A549 (cell line): Measurements from ENCODE around the gene DSCAML1. TPM values are rescaled to one million over a fixed set of nuclear protein-coding genes. Genes with fewer than 3 reads are reported as not detected.

ENCODE experiments used
- ATAC-seq, 2 experiments: fragments of 200-7000 bp in 1 of 2; fragments of >200 bp in 1 of 2; cut with Nextera tagmentation in 1 of 2; cut with Tn5 transposase in 1 of 2; 3 replicates each; pipeline versions ENCODE4 v1.8.0 to v1.9.1; 2018 to 2020; ENCODE audit warnings: mild to moderate bottlenecking in 1 of 2, moderate library complexity in 1 of 2
- CTCF ChIA-PET: fragments of 300-600 bp; sonication (Branson Sonifier 250); formaldehyde crosslinking; extraction: SDS; loops from one replicate; lab custom pipeline; 2021; ENCODE audit warnings: antibody characterized with exemption, inconsistent platforms; lab: Yijun Ruan, JAX
- POLR2A ChIA-PET: fragments of 350-600 bp; formaldehyde crosslinking; extraction: SDS; loops from one replicate; lab custom pipeline; 2021; ENCODE audit warnings: antibody characterized with exemption, inconsistent platforms; lab: Yijun Ruan, JAX
- DNase-seq, 2 experiments: peaks; one replicate each; pipeline versions ENCODE4 v3.0.0 to v3.0.0-alpha.2; 2011 to 2016; ENCODE audit warnings: low read depth in 1 of 2, low spot score in 1 of 2
- FAIRE-seq: peaks from 2 replicates; lab custom pipeline; 2011; peaks lifted over from hg19 to GRCh38; lab: Jason Lieb, UNC
- H3K27ac ChIP-seq, 2 experiments: fragments of >200 bp; sonication (Bioruptor Twin); formaldehyde crosslinking; 3 replicates each; pipeline ENCODE4 v1.5.1; 2016 to 2017
- H3K4me1 ChIP-seq: fragments of >200 bp; sonication (Bioruptor Twin); formaldehyde crosslinking; 3 replicates; pipeline ENCODE4 v1.6.1; 2016
- H3K4me2 ChIP-seq: fragments of >200 bp; sonication (Bioruptor Twin); formaldehyde crosslinking; 3 replicates; pipeline ENCODE4 v1.6.1; 2016
- H3K4me3 ChIP-seq: fragments of >200 bp; sonication (Bioruptor Twin); formaldehyde crosslinking; 3 replicates; pipeline ENCODE4 v1.5.1; 2016
- H3K9me3 ChIP-seq: fragments of >200 bp; sonication (Bioruptor Twin); formaldehyde crosslinking; 3 replicates; pipeline ENCODE4 v1.6.1; 2016
- ATOH8 ChIP-seq: fragments of 250-450 bp; sonication (Bioruptor Pico); IDR thresholded peaks from 2 replicates; pipeline ENCODE4 v1.5.0; 2020; ENCODE audit warnings: low read depth, mild to moderate bottlenecking, moderate library complexity
- BHLHE40 ChIP-seq: IDR thresholded peaks from 2 replicates; pipeline ENCODE4 v1.6.1; 2012; ENCODE audit warnings: low read depth, low read length, inconsistent platforms
- CBX2 ChIP-seq: fragments of 200-600 bp; sonication (generic); IDR thresholded peaks from 2 replicates; pipeline ENCODE4 v1.6.1; 2016; ENCODE audit warnings: low read depth, mild to moderate bottlenecking, borderline replicate concordance
- CEBPB ChIP-seq, 2 experiments: fragments of >200 bp in 1 of 2; sonication (Bioruptor Twin) in 1 of 2; formaldehyde crosslinking in 1 of 2; IDR thresholded peaks; 2 replicates each; pipeline ENCODE4 v1.6.1; 2012 to 2016
- E2F6 ChIP-seq: IDR thresholded peaks from 2 replicates; pipeline ENCODE4 v1.6.1; 2012; ENCODE audit warnings: low read depth, borderline replicate concordance
- EHF ChIP-seq: fragments of 250-450 bp; sonication (Bioruptor Pico); IDR thresholded peaks from 2 replicates; pipeline ENCODE4 v1.5.0; 2020; ENCODE audit warnings: mild to moderate bottlenecking
- FOXS1 ChIP-seq: fragments of 250-450 bp; sonication (Bioruptor Pico); IDR thresholded peaks from 2 replicates; pipeline ENCODE4 v1.5.0; 2020; ENCODE audit warnings: mild to moderate bottlenecking, moderate library complexity
- GATA3 ChIP-seq: IDR thresholded peaks from 2 replicates; pipeline ENCODE4 v1.6.1; 2012; ENCODE audit warnings: borderline replicate concordance
- HDAC2 ChIP-seq: fragments of 200-600 bp; sonication (generic); IDR thresholded peaks from 2 replicates; pipeline ENCODE4 v1.6.1; 2016
- HEYL ChIP-seq: fragments of 250-450 bp; sonication (Bioruptor Pico); IDR thresholded peaks from 2 replicates; pipeline ENCODE4 v1.8.0; 2021; ENCODE audit warnings: mild to moderate bottlenecking, moderate library complexity
- KDM1A ChIP-seq: fragments of 200-600 bp; sonication (generic); IDR thresholded peaks from 2 replicates; pipeline ENCODE4 v1.6.1; 2016; ENCODE audit warnings: low read depth, mild to moderate bottlenecking
- MAFK ChIP-seq: fragments of 450-650 bp; IDR thresholded peaks from 2 replicates; pipeline ENCODE4 v1.6.1; 2014; ENCODE audit not compliant: partially characterized antibody
- MYC ChIP-seq: IDR thresholded peaks from 2 replicates; pipeline ENCODE4 v1.6.1; 2012; ENCODE audit warnings: mild to moderate bottlenecking, inconsistent platforms, low read length, improper control_type of control experiment, borderline replicate concordance
- NFE2L2 ChIP-seq: fragments of 150-350 bp; conservative IDR thresholded peaks from 2 replicates; pipeline ENCODE4 v1.6.1; 2014; ENCODE audit warnings: low read length
- NPAS2 ChIP-seq: fragments of 250-450 bp; sonication (Bioruptor Pico); IDR thresholded peaks from 2 replicates; pipeline ENCODE4 v1.8.0; 2022; ENCODE audit warnings: mild to moderate bottlenecking, moderate library complexity, borderline replicate concordance
- NR3C1 ChIP-seq: fragments of >200 bp; sonication (Bioruptor Twin); formaldehyde crosslinking; IDR thresholded peaks from 3 replicates; pipeline ENCODE4 v1.6.1; 2017
- PHF8 ChIP-seq: fragments of 200-600 bp; sonication (generic); IDR thresholded peaks from 2 replicates; pipeline ENCODE4 v1.6.1; 2016; ENCODE audit warnings: low read depth, mild to moderate bottlenecking, antibody characterized with exemption, moderate library complexity, borderline replicate concordance
- POLR2A ChIP-seq: IDR thresholded peaks from 2 replicates; pipeline ENCODE4 v1.6.1; 2012; ENCODE audit warnings: mild to moderate bottlenecking, low read length
- RARB ChIP-seq: fragments of 250-450 bp; sonication (Bioruptor Pico); IDR thresholded peaks from 2 replicates; pipeline ENCODE4 v1.8.0; 2021; ENCODE audit warnings: mild to moderate bottlenecking, moderate library complexity
- RCOR1 ChIP-seq: fragments of 150-350 bp; IDR thresholded peaks from 2 replicates; pipeline ENCODE4 v1.6.1; 2014; ENCODE audit warnings: antibody characterized with exemption, low read length, low read depth
- REST ChIP-seq: fragments of 200-600 bp; sonication (generic); IDR thresholded peaks from 2 replicates; pipeline ENCODE4 v1.6.1; 2016; ENCODE audit warnings: antibody characterized with exemption, mild to moderate bottlenecking, moderate library complexity
- RFX5 ChIP-seq: fragments of 450-650 bp; IDR thresholded peaks from 2 replicates; pipeline ENCODE4 v1.7.1; 2014; ENCODE audit warnings: antibody characterized with exemption, mild to moderate bottlenecking, moderate library complexity
- RNF2 ChIP-seq: fragments of 200-600 bp; sonication (generic); IDR thresholded peaks from 2 replicates; pipeline ENCODE4 v1.6.1; 2016; ENCODE audit warnings: low read depth, mild to moderate bottlenecking, antibody characterized with exemption, moderate library complexity, borderline replicate concordance
- SREBF2 ChIP-seq: fragments of 450-650 bp; IDR thresholded peaks from 2 replicates; pipeline ENCODE4 v1.6.1; 2014; ENCODE audit warnings: mild to moderate bottlenecking, moderate library complexity
- WGBS: methylation state at CpG from one replicate; pipeline ENCODE4 v1.1.6; 2017; ENCODE audit errors: missing lambda C conversion rate; 5-methylcytosine and 5-hydroxymethylcytosine counted together
- polyA plus RNA-seq, 4 experiments: library from polyadenylated mRNA; depleted of rRNA in 3 of 4; stranded (reverse); fragments of >200 nt; fragmentation: RNase III in 1 of 4; extraction: RNeasy Plus Mini Kit Qiagen cat#74134 plus additional on column Dnase treatment in 1 of 4; gene quantifications; 2 replicates in 3 of 4; 3 replicates in 1 of 4; pipeline ENCODE4 v1.2.3, GENCODE V29; 2011 to 2017
- TF ChIP-seq, protein P1 (sequence below): fragments of >200 bp; sonication (Bioruptor Twin); formaldehyde crosslinking; IDR thresholded peaks from 3 replicates; pipeline ENCODE4 v1.6.1; 2016
- TF ChIP-seq, protein P2 (sequence below): fragments of 450-650 bp; IDR thresholded peaks from 2 replicates; pipeline ENCODE4 v1.6.1; 2014; ENCODE audit warnings: antibody characterized with exemption

The DSCAML1 gene
- polyA plus RNA-seq, 2 of the 4 experiments (the other 2 are of a cell fraction) = 0.12 to 0.31 TPM

GRCh38 chr11:117477721-117478120, 319.3 kb downstream of the DSCAML1 start:
- CTCF ChIA-PET = no interaction called here
- ATAC-seq (no peak), DNase-seq (no peak)
- TF ChIP-seq RARB (CRISPR knock-in tag) (no peak), RFX5 (no peak), CEBPB (IDR thresholded peaks at IDR 0.05) (no peak), EHF (no peak), RNF2 (no peak), KDM1A (no peak)
- TF ChIP-seq, all 56 proteins: peak for 0
- no peak overlapping the region for H3K4me3 ChIP-seq
- H3K9me3 ChIP-seq = no peaks in the 10 kb centered on the region
- no peak overlapping the region for H3K27ac ChIP-seq
- FAIRE-seq = no peak
- POLR2A ChIA-PET = no interaction called here
- no peak overlapping the region for H3K4me2 ChIP-seq
- H3K4me1 ChIP-seq = no peaks in the 10 kb centered on the region
- WGBS = 78% methylated on average over 3 of the region's 4 CpGs

DNA sequence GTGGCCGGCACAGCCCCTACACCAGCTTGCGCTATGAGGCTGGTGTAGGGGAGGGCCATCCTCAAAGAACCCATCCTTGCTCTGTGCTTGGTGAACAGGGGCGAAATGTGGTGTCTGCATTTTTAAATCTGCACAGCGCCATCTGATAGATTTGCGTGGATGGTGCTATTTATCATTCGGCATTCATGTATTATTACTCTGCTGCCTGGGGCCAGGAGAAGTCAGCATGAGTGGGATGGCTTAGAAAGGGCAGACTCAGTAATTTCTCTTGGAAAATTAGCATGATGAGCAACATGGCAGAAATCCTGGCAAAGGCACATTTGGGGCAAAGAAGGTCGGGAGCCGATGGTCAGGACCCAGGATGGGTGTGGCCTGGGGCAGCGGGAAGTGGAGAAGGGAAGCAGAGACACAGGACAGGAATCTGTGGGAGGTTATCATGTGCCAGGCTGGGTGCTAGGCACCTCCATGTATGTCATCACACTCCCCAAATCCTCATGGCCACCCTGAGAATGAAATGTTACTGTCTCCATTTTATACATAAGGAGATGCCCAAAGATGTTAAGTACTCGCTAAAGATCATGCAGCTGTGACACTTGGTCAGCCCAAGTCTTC, 320.4 kb downstream of the DSCAML1 start:
- no peak for FAIRE-seq
- H3K4me2 ChIP-seq = no peak overlapping the region
- H3K4me1 ChIP-seq = no peaks in the 10 kb centered on the region
- no peak overlapping the region for H3K27ac ChIP-seq
- CTCF ChIA-PET = interaction anchor here (0.6 kb wide), 1 partner anchor 11 kb away, joined by 4 read pairs; no protein-coding TSS in a partner anchor
- no peak for ATAC-seq
- H3K4me3 ChIP-seq = no peak overlapping the region
- no peaks in the 10 kb centered on the region for H3K9me3 ChIP-seq
- POLR2A ChIA-PET = no interaction called here
- WGBS = 76% methylated on average over 10 of the region's 10 CpGs
- TF ChIP-seq REST = no peak
- TF ChIP-seq, protein P1, sequence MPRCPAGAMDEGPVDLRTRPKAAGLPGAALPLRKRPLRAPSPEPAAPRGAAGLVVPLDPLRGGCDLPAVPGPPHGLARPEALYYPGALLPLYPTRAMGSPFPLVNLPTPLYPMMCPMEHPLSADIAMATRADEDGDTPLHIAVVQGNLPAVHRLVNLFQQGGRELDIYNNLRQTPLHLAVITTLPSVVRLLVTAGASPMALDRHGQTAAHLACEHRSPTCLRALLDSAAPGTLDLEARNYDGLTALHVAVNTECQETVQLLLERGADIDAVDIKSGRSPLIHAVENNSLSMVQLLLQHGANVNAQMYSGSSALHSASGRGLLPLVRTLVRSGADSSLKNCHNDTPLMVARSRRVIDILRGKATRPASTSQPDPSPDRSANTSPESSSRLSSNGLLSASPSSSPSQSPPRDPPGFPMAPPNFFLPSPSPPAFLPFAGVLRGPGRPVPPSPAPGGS = no peak
- no peak for TF ChIP-seq MYC
- TF ChIP-seq POLR2A = no peak
- TF ChIP-seq NFE2L2 = no peak
- TF ChIP-seq NPAS2 (CRISPR knock-in tag) = no peak
- TF ChIP-seq, protein P2, sequence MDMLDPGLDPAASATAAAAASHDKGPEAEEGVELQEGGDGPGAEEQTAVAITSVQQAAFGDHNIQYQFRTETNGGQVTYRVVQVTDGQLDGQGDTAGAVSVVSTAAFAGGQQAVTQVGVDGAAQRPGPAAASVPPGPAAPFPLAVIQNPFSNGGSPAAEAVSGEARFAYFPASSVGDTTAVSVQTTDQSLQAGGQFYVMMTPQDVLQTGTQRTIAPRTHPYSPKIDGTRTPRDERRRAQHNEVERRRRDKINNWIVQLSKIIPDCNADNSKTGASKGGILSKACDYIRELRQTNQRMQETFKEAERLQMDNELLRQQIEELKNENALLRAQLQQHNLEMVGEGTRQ = no peak
- no peak for TF ChIP-seq PHF8
- no peak for TF ChIP-seq EHF
- DNase-seq = no peak

DNA sequence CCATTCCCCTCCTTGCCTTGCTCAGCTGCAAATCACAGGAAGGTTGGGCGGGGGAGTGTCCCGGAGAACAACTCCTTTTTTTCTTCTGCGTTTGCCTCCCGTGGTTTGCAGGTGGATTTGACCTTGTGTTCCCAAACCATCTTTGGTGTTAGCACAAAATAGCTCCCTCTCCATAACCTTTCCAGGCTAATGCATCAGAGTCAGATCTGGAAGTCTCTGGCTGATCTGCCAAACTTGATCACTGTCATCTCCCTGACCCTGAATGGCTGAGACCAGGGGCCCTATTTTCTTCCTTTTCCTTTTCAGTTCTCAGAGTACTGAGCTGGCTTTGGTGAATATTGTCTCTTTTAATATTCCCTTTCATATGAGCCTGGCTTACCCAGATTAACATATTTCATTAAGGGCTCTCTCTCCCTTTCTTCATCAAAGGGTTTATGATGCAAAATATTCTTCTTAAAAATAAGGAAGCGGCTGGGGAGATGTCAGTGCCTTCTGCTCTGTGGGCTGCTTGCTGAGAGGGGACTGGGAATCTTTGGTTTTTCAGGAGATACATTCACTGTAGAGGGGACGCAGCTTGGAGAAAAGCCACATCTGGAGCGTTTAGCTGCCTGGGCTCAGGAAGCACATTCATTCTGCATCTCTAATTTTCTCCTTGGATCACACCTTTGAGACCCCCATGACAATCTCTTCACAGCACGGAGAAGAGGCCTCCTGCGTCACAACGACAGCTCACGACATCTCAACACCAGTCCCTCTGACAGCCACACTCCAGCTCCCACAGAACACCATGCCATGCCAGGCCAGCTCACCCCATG, 321.1 kb downstream of the DSCAML1 start:
- ATAC-seq = no peak
- POLR2A ChIA-PET = no interaction called here
- no peaks in the 10 kb centered on the region for H3K4me1 ChIP-seq
- no peak for TF ChIP-seq NR3C1
- no peak for TF ChIP-seq GATA3
- no peak for TF ChIP-seq HEYL (CRISPR knock-in tag)
- TF ChIP-seq E2F6 = no peak
- no peak for TF ChIP-seq HDAC2
- TF ChIP-seq RCOR1 = no peak
- TF ChIP-seq MAFK = no peak
- no peak for TF ChIP-seq KDM1A
- no peak for TF ChIP-seq BHLHE40
- no peak for TF ChIP-seq FOXS1 (CRISPR knock-in tag)
- no peak for TF ChIP-seq NFE2L2
- TF ChIP-seq ATOH8 (CRISPR knock-in tag) = no peak
- TF ChIP-seq NPAS2 (CRISPR knock-in tag) = no peak
- TF ChIP-seq SREBF2 = no peak
- no peak for TF ChIP-seq CEBPB (IDR thresholded peaks at IDR 0.05)
- TF ChIP-seq CBX2 = no peak

More for the DNA sequence above, 321.1 kb downstream of the DSCAML1 start:
- Histone ChIP-seq H3K4me2 (no peak overlapping the region), H3K4me3 (no peak overlapping the region), H3K27ac (no peak overlapping the region), H3K9me3 (no peaks in the 10 kb centered on the region)
- WGBS = 69% methylated on average over 11 of the region's 11 CpGs
- CTCF ChIA-PET = interaction anchor here (1.1 kb wide), 1 partner anchor 50 kb away, joined by 3 read pairs; no protein-coding TSS in a partner anchor
- no peak for FAIRE-seq
- DNase-seq = no peak
